GM21786 (cell line): ENCODE measurements around the gene PLP2.
A peak's percentile ranks its signal among the peaks of the same experiment; 100 is the strongest.
"Not testable (repeated sequence)": the region's sequence is repeated elsewhere in the genome, so short reads cannot be mapped to it uniquely, and the experiment has no call there.

Experiments
- ATAC-seq: cut with Tn5 transposase; IDR thresholded peaks from one replicate; pipeline ENCODE4 v1.9.1; 2021; ENCODE audit not compliant: unreplicated experiment

The PLP2 gene

DNA sequence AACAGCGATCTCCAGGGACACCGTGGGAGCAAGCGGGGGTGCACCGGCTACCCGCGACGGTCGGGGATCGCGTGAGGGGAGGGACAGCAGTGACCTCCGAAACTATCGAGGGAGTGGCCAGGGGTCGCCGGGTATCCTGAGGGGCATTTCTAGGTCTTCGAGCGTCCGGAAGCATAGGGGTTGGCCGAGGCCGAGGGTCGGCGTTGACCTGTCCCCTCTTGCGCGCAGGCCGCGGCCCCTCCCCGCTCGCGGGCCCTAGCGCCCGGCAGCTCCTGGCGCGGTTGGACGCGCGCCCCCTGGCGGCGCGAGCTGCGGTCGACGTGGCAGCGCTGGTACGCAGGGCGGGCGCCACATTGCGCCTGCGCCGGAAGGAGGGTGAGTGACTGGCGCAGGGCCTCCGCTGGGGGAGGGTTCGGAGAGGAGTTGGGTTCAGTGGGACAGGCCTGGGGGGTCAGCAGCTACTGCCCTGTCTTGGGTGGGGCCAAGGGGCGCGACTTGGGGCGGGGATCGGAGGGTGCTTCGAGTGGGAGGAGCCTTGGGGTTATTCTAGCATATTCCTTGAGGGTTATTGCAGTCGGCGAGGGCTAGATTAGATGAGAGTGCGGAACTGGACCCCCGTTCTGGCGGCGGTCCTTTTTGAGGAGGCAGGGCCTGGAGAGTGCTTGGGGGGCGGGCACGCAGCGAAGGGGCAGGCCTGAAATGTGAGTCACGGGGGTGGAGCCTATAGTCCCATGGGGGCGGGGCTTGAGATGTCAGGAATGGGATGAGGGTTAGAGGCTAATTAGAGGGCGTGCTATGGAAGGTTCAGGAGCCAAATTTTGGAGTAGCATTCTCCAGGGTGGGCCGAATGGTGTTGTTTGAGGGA lies 7.9 kb upstream of the PLP2 start:
- ATAC-seq: peak; percentile 43

DNA sequence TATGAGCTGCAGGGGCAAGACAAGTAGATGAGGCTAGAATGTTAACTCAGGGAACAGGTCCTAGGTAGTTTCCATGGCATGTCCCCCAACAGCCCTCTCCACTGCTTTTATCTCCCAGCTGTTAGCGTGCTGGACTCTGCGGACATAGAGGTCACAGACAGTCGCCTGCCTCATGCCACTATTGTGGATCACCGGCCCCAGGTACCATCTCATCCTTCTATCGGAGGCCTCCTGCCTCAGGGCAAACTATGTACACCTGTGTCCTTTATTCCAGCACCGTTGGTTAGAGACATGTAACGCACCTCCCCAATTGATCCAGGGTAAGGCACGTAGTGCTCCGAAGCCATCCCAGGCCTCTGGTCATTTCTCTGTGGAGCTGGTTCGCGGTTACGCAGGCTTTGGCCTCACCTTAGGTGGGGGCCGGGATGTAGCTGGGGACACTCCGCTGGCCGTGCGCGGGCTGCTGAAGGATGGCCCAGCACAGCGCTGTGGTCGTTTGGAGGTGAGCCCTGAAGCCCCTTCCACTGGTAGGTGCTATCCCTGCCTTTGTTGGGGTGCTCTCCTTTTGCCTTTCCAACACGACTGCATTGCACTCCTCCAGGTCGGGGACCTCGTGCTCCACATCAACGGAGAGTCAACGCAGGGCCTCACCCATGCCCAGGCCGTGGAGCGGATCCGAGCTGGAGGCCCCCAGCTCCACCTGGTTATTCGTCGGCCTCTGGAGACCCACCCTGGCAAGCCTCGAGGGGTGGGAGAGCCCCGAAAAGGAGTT lies 6.9 kb upstream of the PLP2 start:
- no peak for ATAC-seq

DNA sequence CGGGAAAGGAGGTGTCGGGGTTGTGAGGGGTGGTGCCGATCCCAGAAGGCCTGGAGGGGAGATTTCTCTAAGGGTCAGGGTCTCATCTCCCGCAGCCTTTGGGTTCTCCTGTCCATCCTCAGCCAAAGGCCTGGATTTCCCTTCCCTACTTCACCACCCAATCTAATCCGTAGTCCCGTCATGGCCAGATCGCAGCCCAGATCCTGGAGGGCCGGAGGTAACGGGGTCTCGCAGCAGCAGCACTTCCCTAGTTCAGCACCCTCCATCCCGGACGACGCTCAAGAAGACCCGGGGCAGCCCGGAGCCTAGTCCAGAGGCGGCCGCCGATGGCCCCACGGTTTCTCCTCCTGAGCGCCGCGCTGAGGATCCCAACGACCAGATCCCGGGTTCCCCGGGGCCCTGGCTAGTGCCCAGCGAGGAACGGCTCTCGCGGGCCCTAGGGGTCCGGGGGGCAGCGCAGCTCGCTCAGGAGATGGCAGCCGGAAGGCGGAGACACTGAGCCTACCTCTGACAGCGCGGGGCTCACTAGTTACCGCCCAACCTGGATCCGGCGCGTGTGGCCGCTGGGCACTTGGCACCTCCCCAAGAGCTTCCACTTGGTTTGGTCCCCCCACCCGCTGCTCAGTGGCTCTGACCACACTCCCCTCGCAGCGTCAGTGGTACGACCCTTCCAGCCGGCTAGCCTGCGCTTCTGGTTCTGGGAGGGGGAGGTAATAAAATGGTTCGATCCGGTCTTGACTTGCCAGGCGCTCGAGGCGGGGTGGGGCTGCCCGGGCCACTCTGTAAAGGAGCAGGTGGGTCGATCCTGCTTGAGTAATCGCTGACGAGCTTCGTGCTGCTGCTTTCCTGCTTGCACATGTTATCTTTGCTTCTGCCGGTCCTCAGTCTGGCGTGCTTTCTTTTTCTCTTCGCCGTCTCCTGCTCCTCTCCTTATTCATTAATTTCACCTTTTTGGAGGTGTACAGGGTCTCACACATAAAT lies 5.5 kb upstream of the PLP2 start:
- ATAC-seq: peak; percentile 30

DNA sequence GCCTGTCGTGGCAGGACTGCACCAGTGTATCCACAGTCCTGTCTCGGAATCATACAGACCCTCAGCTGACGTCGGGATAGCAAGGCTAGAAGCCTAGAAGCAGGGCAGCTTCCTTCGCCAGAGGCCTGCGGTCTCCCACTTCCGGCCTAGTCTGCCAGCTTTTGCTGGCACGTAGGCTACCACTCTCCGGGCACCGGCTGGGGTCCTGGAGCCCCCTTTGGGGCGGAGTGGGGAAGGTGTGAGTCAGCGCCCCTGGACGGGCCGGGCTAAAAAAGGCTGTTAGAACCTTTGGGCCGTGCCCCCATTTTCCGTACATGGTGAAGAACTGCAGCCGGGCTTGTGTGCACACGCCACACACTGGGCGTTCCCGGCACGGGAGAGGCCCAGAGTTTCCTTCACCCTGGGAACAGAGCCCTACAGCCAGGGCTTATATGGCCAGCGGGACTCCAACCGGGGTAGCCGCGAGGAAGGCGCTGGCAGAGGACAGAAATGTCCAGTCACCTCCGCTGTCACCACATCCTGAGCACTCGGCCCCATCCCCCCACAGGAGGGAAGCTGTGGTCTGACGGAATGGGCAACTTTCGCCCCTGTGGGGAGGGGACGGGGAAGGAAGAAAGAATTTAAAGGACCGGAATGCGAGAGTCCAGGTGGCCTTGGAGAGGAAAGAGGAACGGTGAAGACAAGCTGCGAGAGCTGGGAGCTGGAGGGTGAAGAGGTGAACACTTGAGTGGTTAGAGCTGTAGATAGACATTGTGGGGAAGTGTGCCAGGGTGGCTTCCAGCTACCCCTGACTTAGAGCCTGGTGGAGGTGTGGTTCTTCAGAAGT lies 4.6 kb upstream of the PLP2 start:
- peak; percentile 24 for ATAC-seq

GRCh38 chrX:49167740-49168108 lies 4.0 kb upstream of the PLP2 start:
- ATAC-seq: no peak

- ATAC-seq: peak; percentile 66
Measured at GRCh38 chrX:49172280-49172780, 632 bp downstream of the PLP2 start.

GRCh38 chrX:49173544-49173943 lies 1.8 kb downstream of the PLP2 start:
- not testable (repeated sequence) for ATAC-seq

- no peak for ATAC-seq
Measured at GRCh38 chrX:49174723-49175122, 3.0 kb downstream of the PLP2 start.

DNA sequence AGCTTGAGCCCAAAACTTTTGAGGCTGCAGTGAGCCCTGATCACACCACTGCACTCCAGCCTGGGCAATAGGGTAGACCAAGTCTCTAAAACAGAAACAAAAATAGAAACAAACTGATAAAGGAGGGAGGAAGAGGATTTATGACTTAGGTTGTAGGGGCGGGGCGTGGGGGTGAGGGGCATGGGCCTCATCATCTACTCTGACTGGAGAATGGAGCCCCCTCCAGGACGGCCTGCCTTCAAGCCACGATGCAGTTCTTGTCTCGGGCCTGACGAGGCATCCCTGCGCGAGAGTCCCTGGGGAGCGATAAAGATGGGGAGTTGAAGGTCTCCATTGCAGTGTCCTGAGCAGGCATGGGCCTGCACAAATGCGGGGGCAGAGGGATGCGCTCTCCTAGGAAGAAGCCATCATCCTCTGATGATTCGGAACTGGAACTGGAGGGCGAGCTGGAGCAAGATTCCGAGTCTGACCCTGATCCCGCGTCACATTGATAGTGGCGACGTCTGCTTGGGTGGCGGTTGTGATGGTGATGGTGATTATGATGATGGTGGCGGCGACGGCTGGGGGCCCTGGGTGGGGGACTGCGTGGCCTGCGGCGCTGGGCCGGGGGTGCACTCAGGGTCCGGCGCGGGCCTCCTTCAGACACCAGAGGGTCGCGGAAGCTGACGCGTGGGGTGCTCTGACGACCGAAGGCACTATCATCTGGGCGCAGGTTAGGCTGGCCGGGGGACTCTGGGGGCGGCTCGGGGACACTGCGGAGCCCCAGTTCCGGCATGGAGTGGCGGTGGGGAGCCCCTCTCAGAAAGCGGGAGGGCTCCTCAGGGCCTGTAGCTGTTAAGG lies 4.0 kb downstream of the PLP2 start:
- ATAC-seq: no peak

DNA sequence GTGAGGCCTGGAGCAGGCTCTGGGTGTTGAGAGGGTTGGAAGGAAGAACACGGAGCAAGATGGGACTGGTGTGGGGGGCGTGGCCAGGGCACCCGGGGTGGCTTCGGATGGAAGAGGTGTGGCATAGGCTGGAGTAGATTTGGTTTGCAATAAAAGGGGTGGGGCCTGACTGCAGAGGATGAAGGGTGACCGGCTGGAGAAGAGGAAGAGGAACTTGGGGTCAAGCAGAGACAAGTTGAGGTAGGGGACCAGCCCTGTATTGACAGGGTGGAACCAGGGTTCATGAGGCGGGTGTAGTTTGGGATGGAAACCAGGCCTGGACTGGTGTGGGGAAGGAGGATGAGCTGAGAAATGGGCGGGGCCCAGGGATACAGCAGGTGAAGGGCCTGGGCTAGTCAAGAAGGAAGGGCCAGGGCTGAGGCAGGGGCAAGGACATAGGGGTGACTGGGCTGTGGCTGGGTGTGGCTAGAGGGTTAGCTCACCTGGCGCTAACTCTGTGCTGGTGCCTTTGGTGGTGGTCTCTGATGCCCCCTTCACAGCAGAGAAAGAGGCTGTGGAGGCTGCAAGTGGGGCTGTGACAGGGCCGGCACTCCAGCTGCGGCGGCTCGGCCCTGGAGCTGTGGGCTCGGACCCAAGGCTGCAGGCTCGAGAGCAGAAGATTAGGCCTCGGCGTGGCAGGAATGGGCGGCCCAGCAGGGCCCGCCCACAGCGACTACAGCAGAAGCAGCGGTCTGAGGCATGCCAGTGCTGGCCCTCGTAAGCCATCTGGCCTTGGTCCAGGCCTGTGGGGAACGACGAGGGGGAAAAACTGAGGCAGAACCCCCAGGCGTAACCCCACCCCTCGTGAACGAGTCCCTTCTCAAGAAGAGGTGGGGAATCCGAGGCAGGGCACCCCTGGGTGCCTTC lies 5.0 kb downstream of the PLP2 start:
- ATAC-seq: no peak

GRCh38 chrX:49177338-49177833 lies 5.7 kb downstream of the PLP2 start:
- ATAC-seq: no peak

DNA sequence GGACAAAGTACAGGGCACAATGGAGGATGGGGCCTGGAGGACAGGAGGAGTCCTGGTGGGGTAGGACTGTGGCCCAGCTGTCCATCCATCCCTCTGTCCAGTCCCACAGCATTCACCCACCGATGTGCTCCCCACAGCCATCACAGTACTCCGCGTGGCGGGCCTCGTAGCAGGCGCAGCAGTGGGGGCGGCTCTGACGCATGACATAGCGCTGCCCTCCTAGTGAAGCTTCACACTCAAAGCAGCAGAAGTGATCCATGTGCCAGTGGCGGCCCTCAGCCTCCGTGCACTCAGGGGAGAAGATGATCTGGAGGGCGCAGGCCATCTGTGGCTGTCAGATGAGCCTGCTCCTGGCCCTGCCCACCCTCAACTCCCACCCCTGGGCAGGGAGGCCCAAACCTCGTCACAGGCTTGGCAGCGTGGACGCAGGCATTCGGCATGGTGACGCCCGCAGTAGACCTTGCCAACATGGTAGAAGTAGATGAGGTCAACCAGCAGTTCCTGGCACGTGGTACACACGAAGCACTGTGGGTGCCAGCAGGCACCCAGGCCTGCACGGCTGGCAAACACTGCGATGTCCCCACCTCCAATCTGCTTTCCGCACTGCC lies 6.3 kb downstream of the PLP2 start:
- no peak for ATAC-seq

GRCh38 chrX:49178537-49178936 lies 6.8 kb downstream of the PLP2 start:
- no peak for ATAC-seq

- ATAC-seq: no peak
Measured at GRCh38 chrX:49179358-49179757, 7.7 kb downstream of the PLP2 start.

- no peak for ATAC-seq
Measured at GRCh38 chrX:49183701-49184281, 12.1 kb downstream of the PLP2 start.

GRCh38 chrX:49184294-49185281 lies 12.9 kb downstream of the PLP2 start:
- no peak for ATAC-seq
